SK-N-SH (cell line): ENCODE data around the gene EPB41L2. TPM values are rescaled to one million over a fixed set of nuclear protein-coding genes. Genes with fewer than 3 reads are reported as not detected.

Experiments
- CTCF ChIA-PET: fragments of 300-600, 350-600 bp; formaldehyde crosslinking; extraction: SDS; loops from one replicate; lab custom pipeline; 2021; lab: Yijun Ruan, JAX
- POLR2A ChIA-PET: fragments of 350-600 bp; sonication (Branson Sonifier 250); formaldehyde crosslinking; extraction: SDS; loops from one replicate; lab custom pipeline; 2020; ENCODE audit warnings: antibody characterized with exemption, inconsistent platforms; lab: Yijun Ruan, JAX
- DNase-seq: peaks from one replicate; pipeline ENCODE4 v3.0.0; 2012
- H2AFZ ChIP-seq: fragments of 200-600 bp; sonication (generic); 2 replicates; pipeline ENCODE4 v1.8.1; 2016; ENCODE audit warnings: antibody characterized with exemption, mild to moderate bottlenecking, low read depth
- H3F3A ChIP-seq: fragments of 200-600 bp; sonication (generic); replicated peaks from 2 replicates; pipeline ENCODE3; 2016; ENCODE audit warnings: antibody characterized with exemption, mild to moderate bottlenecking; ENCODE audit not compliant: insufficient read depth
- H3K27ac ChIP-seq, 2 experiments: fragments of 200-500 bp in 1 of 2; fragments of 200-600 bp in 1 of 2; sonication (Bioruptor generic) in 1 of 2; sonication (generic), shearing (Covaris generic) in 1 of 2; 2 replicates each; pipeline versions ENCODE4 v1.5.1 to v1.6.1; 2014 to 2016; ENCODE audit warnings: low read depth in 2 of 2, inconsistent platforms in 1 of 2, low read length in 1 of 2, mild to moderate bottlenecking in 1 of 2, mixed read lengths in 1 of 2
- H3K27me3 ChIP-seq: fragments of 200-600 bp; sonication (generic), shearing (Covaris generic); 2 replicates; pipeline ENCODE4 v1.6.1; 2016; ENCODE audit warnings: mixed run types; ENCODE audit not compliant: insufficient read depth
- H3K36me3 ChIP-seq, 2 experiments: fragments of 200-500 bp in 1 of 2; fragments of 200-600 bp in 1 of 2; sonication (Bioruptor generic) in 1 of 2; sonication (generic) in 1 of 2; replicated peaks in 1 of 2; 2 replicates each; pipeline versions ENCODE3 to v1.5.1; 2014 to 2016; ENCODE audit warnings: low read length in 1 of 2, mild to moderate bottlenecking in 1 of 2; ENCODE audit not compliant: insufficient read depth in 2 of 2, control insufficient read depth in 1 of 2
- H3K4me1 ChIP-seq, 2 experiments: fragments of 200-500 bp in 1 of 2; fragments of 200-600 bp in 1 of 2; sonication (Bioruptor generic) in 1 of 2; sonication (generic), shearing (Covaris generic) in 1 of 2; 2 replicates each; pipeline versions ENCODE4 v1.5.1 to v1.6.1; 2014 to 2016; ENCODE audit warnings: low read depth in 1 of 2, low read length in 1 of 2, mixed run types in 1 of 2; ENCODE audit not compliant: insufficient read depth in 2 of 2, control insufficient read depth in 1 of 2
- H3K4me2 ChIP-seq: fragments of 200-600 bp; sonication (generic), shearing (Covaris generic); 2 replicates; pipeline ENCODE4 v1.6.1; 2017; ENCODE audit warnings: mixed run types
- H3K4me3 ChIP-seq, 2 experiments: fragments of 200-500 bp in 1 of 2; fragments of 200-600 bp in 1 of 2; sonication (Bioruptor generic) in 1 of 2; sonication (generic), shearing (Covaris generic) in 1 of 2; 2 replicates each; pipeline versions ENCODE4 v1.5.1 to v1.8.1; 2014 to 2016; ENCODE audit warnings: low read depth in 2 of 2, inconsistent platforms in 1 of 2, low read length in 1 of 2, mild to moderate bottlenecking in 1 of 2, mixed read lengths in 1 of 2, moderate library complexity in 1 of 2
- H3K79me2 ChIP-seq: fragments of 200-600 bp; sonication (generic); 2 replicates; pipeline ENCODE4 v1.8.1; 2017; ENCODE audit warnings: mild to moderate bottlenecking; ENCODE audit not compliant: insufficient read depth
- H3K9ac ChIP-seq: fragments of 200-600 bp; sonication (generic); 2 replicates; pipeline ENCODE4 v1.6.1; 2017; ENCODE audit warnings: mixed run types
- H3K9me2 ChIP-seq: fragments of 200-600 bp; sonication (generic); 2 replicates; pipeline ENCODE4 v1.6.1; 2017; ENCODE audit warnings: mixed run types
- H3K9me3 ChIP-seq: fragments of 200-600 bp; sonication (generic); 2 replicates; pipeline ENCODE4 v1.6.1; 2017; ENCODE audit warnings: mixed run types, mild to moderate bottlenecking, moderate library complexity
- H4K20me1 ChIP-seq: fragments of 200-600 bp; sonication (generic); 2 replicates; pipeline ENCODE4 v1.6.1; 2017; ENCODE audit warnings: mild to moderate bottlenecking, mixed run types; ENCODE audit not compliant: insufficient read depth
- ELF1 ChIP-seq: IDR thresholded peaks from 2 replicates; pipeline ENCODE4 v1.4.0; 2012
- EP300 ChIP-seq, 2 experiments: IDR thresholded peaks; 2 replicates each; pipeline versions ENCODE4 v1.4.0 to v1.6.1; 2012; ENCODE audit warnings: borderline replicate concordance in 1 of 2, low read depth in 1 of 2, low read length in 1 of 2
- FOSL2 ChIP-seq: IDR thresholded peaks from 2 replicates; pipeline ENCODE4 v1.4.0; 2012; ENCODE audit warnings: low read depth, mild to moderate bottlenecking, moderate library complexity, borderline replicate concordance
- FOXM1 ChIP-seq: IDR thresholded peaks from 2 replicates; pipeline ENCODE4 v1.4.0; 2012; ENCODE audit warnings: low read depth, mild to moderate bottlenecking
- GATA2 ChIP-seq: sonication (generic); formaldehyde crosslinking; IDR thresholded peaks from 2 replicates; pipeline ENCODE4 v1.5.0; 2020; ENCODE audit warnings: mild to moderate bottlenecking, missing genetic modification reagents
- MAX ChIP-seq: IDR thresholded peaks from 2 replicates; pipeline ENCODE4 v1.4.0; 2012; ENCODE audit warnings: low read depth
- MXI1 ChIP-seq: IDR thresholded peaks from 2 replicates; pipeline ENCODE4 v1.6.1; 2012; ENCODE audit warnings: mild to moderate bottlenecking, low read depth, low read length, improper control_type of control experiment
- RAD21 ChIP-seq: IDR thresholded peaks from 2 replicates; pipeline ENCODE4 v1.6.1; 2012; ENCODE audit warnings: mild to moderate bottlenecking, low read length
- REST ChIP-seq: IDR thresholded peaks from 2 replicates; pipeline ENCODE4 v1.6.1; 2012; ENCODE audit warnings: mild to moderate bottlenecking, low read depth, low read length, moderate library complexity
- RFX5 ChIP-seq: IDR thresholded peaks from 2 replicates; pipeline ENCODE4 v1.6.1; 2012; ENCODE audit warnings: mild to moderate bottlenecking, improper control_type of control experiment, low read length
- USF2 ChIP-seq: fragments of 150-350 bp; IDR thresholded peaks from 2 replicates; pipeline ENCODE4 v1.6.1; 2017; ENCODE audit warnings: antibody characterized with exemption, low read length, low read depth, borderline replicate concordance
- ZBTB33 ChIP-seq: IDR thresholded peaks from 2 replicates; pipeline ENCODE4 v1.4.0; 2012; ENCODE audit warnings: low read depth, borderline replicate concordance
- WGBS: methylation state at CpG from one replicate; pipeline ENCODE4 v1.1.6; 2017; ENCODE audit warnings: low lambda C conversion rate; 5-methylcytosine and 5-hydroxymethylcytosine counted together
- polyA plus RNA-seq, 3 experiments: library from polyadenylated mRNA; depleted of rRNA; stranded (reverse); fragments of >200 nt; gene quantifications; 2 replicates each; pipeline ENCODE4 v1.2.3, GENCODE V29; 2012

Gene EPB41L2
- polyA plus RNA-seq, 1 of the 3 experiments (the other 2 are of a cell fraction), result 1.4 TPM

GRCh38 chr6:131080084-131080483 is 17.0 kb upstream of the EPB41L2 start:
- POLR2A ChIA-PET, result no interaction called here
- CTCF ChIA-PET, result no interaction called here

More at GRCh38 chr6:131080084-131080483, 17.0 kb upstream of the EPB41L2 start:
- no peak overlapping the region for H3K4me2 ChIP-seq
- no peaks in the 10 kb centered on the region for H3K9me3 ChIP-seq
- H3K27me3 ChIP-seq, result peaks cover 20% of the 10 kb centered on the region; the same call in 1 of the 2 replicates
- H4K20me1 ChIP-seq, result no peaks in the 10 kb centered on the region
- DNase-seq, result no peak
- H3K36me3 ChIP-seq, result no peaks in the 10 kb centered on the region
- no peak overlapping the region for H3K27ac ChIP-seq
- WGBS, result 8% methylated on average over 6 of the region's 6 CpGs
- no peak overlapping the region; a peak in 1 of 4 replicates for H3K4me3 ChIP-seq
- no peaks in the 10 kb centered on the region for H3K79me2 ChIP-seq
- no peak for TF ChIP-seq FOXM1
- TF ChIP-seq MXI1, result no peak
- TF ChIP-seq FOSL2, result no peak
- TF ChIP-seq REST, result no peak
- no peak for TF ChIP-seq RFX5
- no peak for TF ChIP-seq ELF1
- TF ChIP-seq ZBTB33, result no peak
- no peak for TF ChIP-seq USF2
- no peak for TF ChIP-seq MAX
- no peak for TF ChIP-seq EP300 (IDR thresholded peaks at IDR 0.05; ENCODE audit: borderline replicate concordance in 1 of 2, low read depth in 1 of 2, low read length in 1 of 2)
- no peak for TF ChIP-seq GATA2 (CRISPR knock-in tag)
- no peak for TF ChIP-seq RAD21
- no peak overlapping the region for H3K9ac ChIP-seq
- H3K4me1 ChIP-seq, result no peaks in the 10 kb centered on the region
- no peaks in the 10 kb centered on the region for H3F3A ChIP-seq
- H2AFZ ChIP-seq, result no peak overlapping the region
- no peaks in the 10 kb centered on the region for H3K9me2 ChIP-seq
